Testis (tissue), 2 donors: Measurements from ENCODE around the gene UVSSA.

Source experiments
- CTCF ChIP-seq, 3 experiments: fragments of 450-650 bp in 2 of 3; fragments of 200-600 bp in 1 of 3; sonication (generic) in 1 of 3; IDR thresholded peaks; one replicate each; pipeline ENCODE4 v1.5.1; 2016 to 2019; ENCODE audit warnings: antibody characterized with exemption in 3 of 3, mild to moderate bottlenecking in 2 of 3, moderate library complexity in 1 of 3
- POLR2A ChIP-seq: fragments of 450-650 bp; IDR thresholded peaks from one replicate; pipeline ENCODE4 v1.6.1; 2017; ENCODE audit warnings: antibody characterized with exemption, mild to moderate bottlenecking, moderate library complexity

DNA sequence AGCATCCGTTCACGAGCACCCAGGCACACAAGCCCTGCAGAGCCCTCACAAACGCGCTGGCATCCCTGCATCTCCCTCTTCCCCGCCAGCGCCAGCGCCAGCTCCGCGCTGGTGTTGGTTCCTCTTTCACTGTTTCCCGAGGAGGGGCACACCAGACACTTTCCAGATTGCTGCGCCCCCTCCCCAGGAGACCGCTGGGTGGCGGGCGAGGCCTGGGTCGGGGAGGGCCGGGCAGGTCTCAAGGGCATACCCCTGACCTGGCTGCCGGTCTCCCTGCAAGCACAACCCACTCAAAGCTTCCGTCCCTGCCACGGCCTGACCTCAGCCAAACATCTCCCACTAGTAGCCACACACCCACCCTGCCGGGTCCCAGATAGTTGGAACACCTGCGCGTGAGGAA, 61.4 kb downstream of the UVSSA start:
- no peak for TF ChIP-seq CTCF (IDR thresholded peaks at IDR 0.05)
- TF ChIP-seq POLR2A: no peak
